ENCODE results near the gene PSPH.
A peak's percentile ranks its signal among the peaks of the same experiment; 100 is the strongest.

Gene PSPH

DNA sequence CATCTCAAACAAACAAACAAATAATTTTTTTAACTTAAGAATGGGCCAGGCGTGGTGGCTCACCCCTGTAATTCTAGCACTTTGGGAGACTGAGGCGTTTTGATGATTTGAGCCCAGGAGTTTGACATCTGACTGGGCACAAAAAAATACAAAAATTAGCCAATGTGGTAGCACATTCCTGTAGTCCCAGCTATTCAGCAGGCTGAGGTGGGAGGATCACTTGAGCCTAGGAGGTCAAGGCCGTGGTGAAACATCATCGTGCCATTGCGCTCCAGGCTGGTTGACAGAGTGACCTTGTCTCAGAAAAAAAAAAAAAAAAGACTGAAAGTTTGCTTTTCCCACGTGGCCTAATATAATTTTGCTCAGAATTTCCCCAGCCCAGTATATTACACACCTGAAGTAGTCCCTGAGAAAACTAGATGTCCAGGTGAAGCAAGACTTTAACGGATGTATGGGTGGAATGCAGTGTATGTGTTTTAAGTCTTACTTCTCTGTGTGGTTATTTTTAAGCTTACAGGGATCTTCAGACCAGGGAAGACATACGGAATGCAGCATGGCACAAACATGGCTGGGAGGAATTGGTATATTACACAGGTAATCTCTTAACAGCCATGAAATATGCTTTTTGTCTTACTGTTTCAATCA lies 54.3 kb downstream of the PSPH start:
- no peak for DNase-seq

GRCh38 chr7:55992346-55992745 lies 58.9 kb downstream of the PSPH start:
- DNase-seq, result peak; percentile 15

DNA sequence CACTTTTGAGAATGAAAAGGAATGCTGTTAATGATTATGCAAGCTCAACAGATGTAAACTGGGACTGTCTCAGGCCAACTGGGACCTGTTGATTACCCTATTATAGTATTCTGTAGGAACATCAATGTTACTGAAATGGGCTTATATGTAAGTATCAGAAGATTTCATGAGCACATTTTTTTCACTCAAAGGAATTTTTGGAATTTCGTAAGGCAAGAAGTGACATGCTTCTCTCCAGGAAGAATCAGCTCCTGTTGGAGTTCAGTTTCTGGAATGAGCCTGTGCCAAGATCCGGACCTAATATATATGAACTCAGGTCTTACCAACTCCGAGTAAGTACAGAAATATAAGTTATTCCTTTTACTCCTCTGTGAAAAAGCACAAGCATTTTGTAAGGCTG lies 67.7 kb downstream of the PSPH start:
- no peak for DNase-seq

DNA sequence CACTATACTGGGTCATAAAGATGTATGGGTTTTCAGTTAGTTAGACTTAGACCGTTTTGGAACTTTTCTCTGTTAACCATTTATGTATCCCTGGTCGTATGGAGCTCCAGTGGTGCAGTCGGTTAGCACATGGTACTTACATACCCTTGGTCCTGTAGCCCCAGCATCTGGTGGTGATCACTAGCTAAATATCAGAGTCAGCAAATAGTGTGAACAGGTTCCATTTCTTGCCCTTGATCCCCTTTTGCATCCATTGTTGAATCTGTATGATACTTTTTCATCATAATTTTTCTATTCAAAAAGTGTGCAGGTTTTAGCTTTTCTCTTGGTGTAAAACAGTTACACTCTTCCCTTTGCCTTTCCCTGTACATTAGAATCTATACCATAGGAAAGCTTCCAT lies 71.0 kb downstream of the PSPH start:
- DNase-seq, result no peak

GRCh38 chr7:55977831-55978230 lies 73.4 kb downstream of the PSPH start:
- DNase-seq, result peak; percentile 72

DNA sequence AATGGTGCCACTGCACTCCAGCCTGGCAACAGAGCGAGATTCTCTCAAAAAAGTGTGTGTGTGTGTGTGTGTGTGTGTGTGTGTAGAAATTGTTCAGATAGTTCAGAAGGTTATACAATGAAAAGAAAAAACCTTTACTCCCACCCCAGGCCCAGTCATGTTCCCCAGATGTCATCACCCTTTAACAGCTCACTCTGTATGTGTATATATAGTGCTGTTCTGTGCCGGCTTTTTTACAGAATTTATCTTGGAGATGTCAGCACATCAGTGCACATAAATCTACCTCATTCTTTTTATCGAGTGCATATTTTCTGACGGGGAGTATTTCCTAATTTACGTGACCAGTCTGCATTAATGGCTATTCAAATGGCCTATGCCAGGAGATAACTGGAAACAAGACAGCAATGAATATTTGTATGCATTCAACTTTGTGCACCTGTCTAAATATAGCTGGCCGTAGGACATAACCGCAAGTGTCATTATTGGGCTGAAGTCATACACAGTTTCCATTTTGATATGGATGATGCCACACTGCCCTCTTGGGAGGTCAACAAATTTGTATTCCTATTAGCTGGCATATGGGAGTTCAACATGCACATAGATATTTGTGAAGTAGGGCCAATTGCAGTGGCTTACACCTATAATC lies 75.1 kb downstream of the PSPH start:
- DNase-seq, result no peak

DNA sequence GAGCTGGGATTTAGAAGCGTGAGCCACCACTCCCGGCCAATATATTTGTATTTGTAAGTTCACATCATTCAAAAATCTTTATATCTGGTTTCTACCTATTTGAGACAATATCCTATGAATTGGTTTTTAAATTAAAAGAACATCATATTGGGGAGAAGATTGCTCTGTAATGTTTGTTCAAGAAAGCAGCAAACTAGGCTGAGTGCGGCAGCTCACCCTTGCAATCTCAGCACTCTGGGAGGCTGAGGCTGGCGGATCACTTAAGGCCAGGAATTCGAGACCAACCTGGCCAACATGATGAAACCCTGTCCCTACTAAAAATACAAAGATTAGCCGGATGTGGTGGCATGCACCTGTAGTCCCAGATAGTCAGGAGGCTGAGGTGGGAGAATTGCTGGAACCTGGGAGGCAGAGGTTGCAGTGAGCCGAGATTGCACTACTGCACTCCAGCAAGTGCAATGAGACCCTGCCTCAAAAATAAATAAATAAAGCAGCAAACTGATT lies 77.4 kb downstream of the PSPH start:
- no peak for DNase-seq

GRCh38 chr7:55970978-55971377 lies 80.3 kb downstream of the PSPH start:
- no peak for DNase-seq

DNA sequence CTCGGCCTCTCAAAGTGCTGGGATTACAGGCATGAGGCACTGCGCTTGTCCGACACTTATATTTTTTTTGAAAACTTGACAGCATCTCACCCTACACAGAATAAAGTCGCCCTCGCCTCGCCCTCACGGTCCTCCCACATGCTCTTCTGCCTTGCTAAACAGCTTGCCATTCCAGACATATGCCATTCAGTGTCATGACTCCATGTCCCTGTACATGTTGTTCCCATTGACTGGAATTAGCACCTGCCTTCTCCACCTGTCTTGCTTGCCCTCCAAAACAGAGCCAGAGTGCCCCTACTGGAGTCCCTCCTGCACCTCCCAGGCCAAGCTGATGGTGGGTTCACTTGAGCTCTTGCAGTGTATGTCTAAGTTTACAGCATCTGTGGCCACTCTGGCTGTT lies 80.7 kb downstream of the PSPH start:
- DNase-seq, result no peak

DNA sequence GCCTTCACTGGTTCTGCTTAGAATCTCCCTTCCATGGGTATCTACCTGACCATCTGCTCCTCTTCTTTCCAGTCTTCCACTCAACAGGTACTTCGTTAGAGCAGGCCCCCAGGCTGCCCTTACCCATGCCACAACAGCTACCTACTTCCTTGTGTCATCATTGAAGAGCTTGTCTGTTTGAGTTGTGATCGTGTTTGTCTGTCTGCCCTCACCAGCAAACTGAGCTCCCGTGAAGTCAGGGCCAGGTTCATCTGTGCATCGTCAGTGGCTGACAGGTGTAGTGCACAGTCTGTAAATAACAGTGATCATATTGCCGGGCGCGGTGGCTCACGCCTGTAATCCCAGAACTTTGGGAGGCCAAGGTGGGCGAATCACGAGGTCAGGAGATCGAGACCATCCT lies 81.9 kb downstream of the PSPH start:
- no peak for DNase-seq

GRCh38 chr7:55966851-55967250 lies 84.4 kb downstream of the PSPH start:
- DNase-seq, result no peak

GRCh38 chr7:55965805-55966421 lies 85.3 kb downstream of the PSPH start:
- DNase-seq, result peak; percentile 82

- DNase-seq, result no peak
Observed at GRCh38 chr7:55965100-55965470, 86.2 kb downstream of the PSPH start.

GRCh38 chr7:55964261-55965099 lies 86.8 kb downstream of the PSPH start, which contains the start of gene NIPSNAP2:
Gene NIPSNAP2 (plus strand): TSS chr7:55964585. CDS start chr7:55964610, 25 bp downstream.
- peak; percentile 65 for DNase-seq

DNA sequence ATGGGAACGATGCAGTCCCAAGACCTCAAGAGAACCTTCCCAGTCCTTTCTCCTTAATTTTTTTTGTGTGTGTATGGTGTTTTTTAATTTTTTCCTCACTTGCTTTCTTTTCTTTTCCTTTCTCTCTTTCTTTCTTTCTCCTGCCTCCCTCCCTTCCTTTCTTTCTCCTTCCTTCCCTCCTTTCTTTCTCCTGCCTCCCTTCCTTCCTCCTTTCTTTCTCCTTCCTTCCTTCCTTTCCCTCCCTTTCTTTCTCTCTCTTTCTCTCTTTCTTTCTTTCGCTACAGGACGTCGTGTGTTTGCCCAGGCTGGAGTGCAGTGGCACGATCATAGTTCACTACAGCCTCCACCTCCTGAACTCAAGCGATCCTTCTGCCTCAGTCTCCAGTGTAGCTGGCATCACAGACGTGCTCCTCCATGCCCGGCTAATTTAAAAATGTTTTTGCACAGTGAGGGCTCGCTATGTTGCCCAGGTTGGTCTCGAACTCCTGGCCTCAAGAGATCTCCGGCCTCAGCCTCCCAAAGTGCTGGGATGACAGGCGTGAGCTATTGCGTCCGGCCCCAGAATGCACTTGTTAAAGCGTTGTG lies 87.6 kb downstream of the PSPH start:
- DNase-seq, result no peak

GRCh38 chr7:55962014-55962413 lies 89.2 kb downstream of the PSPH start:
- peak; percentile 20 for DNase-seq
